B cell (primary cell): Measurements from ENCODE around the gene RENBP.

Experiments used
- EZH2 ChIP-seq: IDR thresholded peaks from 2 replicates; pipeline ENCODE4 v1.6.1; 2012; ENCODE audit warnings: borderline replicate concordance, low read depth, mild to moderate bottlenecking, moderate library complexity, low read length; ENCODE audit not compliant: insufficient read depth, poor library complexity, severe bottlenecking
- TF ChIP-seq, protein P1 (sequence below): fragments of 200-600 bp; IDR thresholded peaks from one replicate; pipeline ENCODE4 v1.8.0; 2022; ENCODE audit warnings: antibody characterized with exemption, mild to moderate bottlenecking

DNA sequence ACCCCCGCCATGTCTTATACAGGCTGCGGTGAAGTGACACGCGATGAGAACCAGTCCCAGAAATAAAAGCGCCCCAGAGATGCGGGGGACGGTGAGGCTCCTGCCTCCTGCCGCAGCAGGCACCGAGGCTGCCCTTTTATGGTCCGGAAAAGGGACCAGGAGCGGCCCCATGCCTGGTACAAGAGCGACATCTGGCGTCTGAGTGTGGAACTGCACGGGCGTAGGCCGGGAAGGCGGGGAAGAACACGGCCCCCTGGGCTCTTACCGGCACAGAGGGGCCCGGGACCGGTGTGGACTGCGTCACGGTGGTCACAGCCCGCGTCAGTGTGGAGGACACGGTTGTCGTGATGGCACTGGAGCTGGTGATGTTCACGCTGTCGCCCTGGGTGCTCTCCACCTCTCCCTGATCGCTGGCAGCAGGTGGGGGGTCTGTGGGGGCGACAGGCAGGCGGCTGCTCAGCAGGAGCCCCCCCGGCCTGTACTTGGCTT, 8.9 kb upstream of the RENBP start:
- TF ChIP-seq, protein P1, sequence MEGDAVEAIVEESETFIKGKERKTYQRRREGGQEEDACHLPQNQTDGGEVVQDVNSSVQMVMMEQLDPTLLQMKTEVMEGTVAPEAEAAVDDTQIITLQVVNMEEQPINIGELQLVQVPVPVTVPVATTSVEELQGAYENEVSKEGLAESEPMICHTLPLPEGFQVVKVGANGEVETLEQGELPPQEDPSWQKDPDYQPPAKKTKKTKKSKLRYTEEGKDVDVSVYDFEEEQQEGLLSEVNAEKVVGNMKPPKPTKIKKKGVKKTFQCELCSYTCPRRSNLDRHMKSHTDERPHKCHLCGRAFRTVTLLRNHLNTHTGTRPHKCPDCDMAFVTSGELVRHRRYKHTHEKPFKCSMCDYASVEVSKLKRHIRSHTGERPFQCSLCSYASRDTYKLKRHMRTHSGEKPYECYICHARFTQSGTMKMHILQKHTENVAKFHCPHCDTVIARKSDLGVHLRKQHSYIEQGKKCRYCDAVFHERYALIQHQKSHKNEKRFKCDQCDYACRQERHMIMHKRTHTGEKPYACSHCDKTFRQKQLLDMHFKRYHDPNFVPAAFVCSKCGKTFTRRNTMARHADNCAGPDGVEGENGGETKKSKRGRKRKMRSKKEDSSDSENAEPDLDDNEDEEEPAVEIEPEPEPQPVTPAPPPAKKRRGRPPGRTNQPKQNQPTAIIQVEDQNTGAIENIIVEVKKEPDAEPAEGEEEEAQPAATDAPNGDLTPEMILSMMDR, result peak; percentile 80
- TF ChIP-seq EZH2, result no peak
